Progenitor cell of endocrine pancreas (in vitro differentiated cells): ENCODE data around the gene FHOD3. TPM values are rescaled to one million over a fixed set of nuclear protein-coding genes. Genes with fewer than 3 reads are reported as not detected.
"Not testable (repeated sequence)": the region's sequence is repeated elsewhere in the genome, so short reads cannot be mapped to it uniquely, and the experiment has no call there.

ENCODE experiments used
- DNase-seq: peaks from one replicate; pipeline ENCODE4 v3.0.0; 2021; ENCODE audit warnings: low spot score; ENCODE audit not compliant: unreplicated experiment
- H3K27ac Mint-ChIP-seq: 2 replicates; pipeline ENCODE4 v1.8.0; 2021; ENCODE audit warnings: mild to moderate bottlenecking, moderate library complexity, mixed read lengths
- H3K27me3 Mint-ChIP-seq: 2 replicates; pipeline ENCODE4 v1.8.0; 2021; ENCODE audit warnings: mixed read lengths
- H3K36me3 Mint-ChIP-seq: 2 replicates; pipeline ENCODE4 v1.8.0; 2022; ENCODE audit warnings: mixed read lengths; ENCODE audit not compliant: insufficient read depth
- H3K4me1 Mint-ChIP-seq: 2 replicates; pipeline ENCODE4 v1.8.0; 2021; ENCODE audit warnings: low read depth, mixed read lengths
- H3K4me3 Mint-ChIP-seq: 2 replicates; pipeline ENCODE4 v1.8.0; 2021; ENCODE audit warnings: low read depth, mild to moderate bottlenecking, moderate library complexity, mixed read lengths
- H3K9me3 Mint-ChIP-seq: 2 replicates; pipeline ENCODE4 v1.8.0; 2021; ENCODE audit warnings: low read depth, mixed read lengths
- total RNA-seq: library from RNA; stranded (reverse); gene quantifications from 2 replicates; pipeline ENCODE4 v1.2.1, GENCODE V29; 2021
- TF ChIP-seq, protein P1 (sequence below): fragments of 200-600 bp; sonication (generic); IDR thresholded peaks from one replicate; pipeline ENCODE4 v1.5.0; 2021; ENCODE audit warnings: antibody characterized with exemption, mild to moderate bottlenecking; ENCODE audit not compliant: unreplicated experiment

The FHOD3 gene
- total RNA-seq, 1 donor from 2014 or later = 1.6 TPM

DNA sequence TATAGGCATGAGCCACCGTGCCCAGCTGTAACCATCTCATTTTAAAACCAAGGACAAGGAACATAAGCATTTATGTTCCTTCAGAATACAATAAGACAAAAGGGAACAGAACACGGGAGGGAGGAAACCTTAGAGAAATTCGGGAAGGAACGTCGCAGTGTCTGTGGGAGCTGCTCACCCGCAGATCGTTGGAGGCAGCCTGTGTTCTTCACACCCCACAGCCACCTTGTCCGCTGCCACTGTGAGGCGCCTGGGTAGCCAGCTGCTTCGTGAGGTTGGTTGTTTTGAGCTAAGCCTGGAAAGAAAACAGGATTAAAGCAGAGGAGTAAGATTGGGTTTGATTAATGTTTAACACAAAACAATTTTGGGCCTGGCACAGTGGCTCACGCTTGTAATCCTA is 250.0 kb downstream of the FHOD3 start:
- DNase-seq = no peak
- H3K4me3 Mint-ChIP-seq = no peak overlapping the region
- no peaks in the 10 kb centered on the region for H3K36me3 Mint-ChIP-seq
- H3K27ac Mint-ChIP-seq = no peak overlapping the region
- H3K9me3 Mint-ChIP-seq = peaks cover 11% of the 10 kb centered on the region
- peaks cover 3% of the 10 kb centered on the region for H3K27me3 Mint-ChIP-seq
- TF ChIP-seq, protein P1, sequence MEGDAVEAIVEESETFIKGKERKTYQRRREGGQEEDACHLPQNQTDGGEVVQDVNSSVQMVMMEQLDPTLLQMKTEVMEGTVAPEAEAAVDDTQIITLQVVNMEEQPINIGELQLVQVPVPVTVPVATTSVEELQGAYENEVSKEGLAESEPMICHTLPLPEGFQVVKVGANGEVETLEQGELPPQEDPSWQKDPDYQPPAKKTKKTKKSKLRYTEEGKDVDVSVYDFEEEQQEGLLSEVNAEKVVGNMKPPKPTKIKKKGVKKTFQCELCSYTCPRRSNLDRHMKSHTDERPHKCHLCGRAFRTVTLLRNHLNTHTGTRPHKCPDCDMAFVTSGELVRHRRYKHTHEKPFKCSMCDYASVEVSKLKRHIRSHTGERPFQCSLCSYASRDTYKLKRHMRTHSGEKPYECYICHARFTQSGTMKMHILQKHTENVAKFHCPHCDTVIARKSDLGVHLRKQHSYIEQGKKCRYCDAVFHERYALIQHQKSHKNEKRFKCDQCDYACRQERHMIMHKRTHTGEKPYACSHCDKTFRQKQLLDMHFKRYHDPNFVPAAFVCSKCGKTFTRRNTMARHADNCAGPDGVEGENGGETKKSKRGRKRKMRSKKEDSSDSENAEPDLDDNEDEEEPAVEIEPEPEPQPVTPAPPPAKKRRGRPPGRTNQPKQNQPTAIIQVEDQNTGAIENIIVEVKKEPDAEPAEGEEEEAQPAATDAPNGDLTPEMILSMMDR = no peak
- H3K4me1 Mint-ChIP-seq = peaks cover 3% of the 10 kb centered on the region

- not testable (repeated sequence) for H3K4me1 Mint-ChIP-seq, DNase-seq, H3K27ac Mint-ChIP-seq, H3K4me3 Mint-ChIP-seq, H3K27me3 Mint-ChIP-seq, H3K36me3 Mint-ChIP-seq
- peaks cover 13% of the 10 kb centered on the region for H3K9me3 Mint-ChIP-seq
Observed at GRCh38 chr18:36551274-36551673, 253.8 kb downstream of the FHOD3 start.

DNA sequence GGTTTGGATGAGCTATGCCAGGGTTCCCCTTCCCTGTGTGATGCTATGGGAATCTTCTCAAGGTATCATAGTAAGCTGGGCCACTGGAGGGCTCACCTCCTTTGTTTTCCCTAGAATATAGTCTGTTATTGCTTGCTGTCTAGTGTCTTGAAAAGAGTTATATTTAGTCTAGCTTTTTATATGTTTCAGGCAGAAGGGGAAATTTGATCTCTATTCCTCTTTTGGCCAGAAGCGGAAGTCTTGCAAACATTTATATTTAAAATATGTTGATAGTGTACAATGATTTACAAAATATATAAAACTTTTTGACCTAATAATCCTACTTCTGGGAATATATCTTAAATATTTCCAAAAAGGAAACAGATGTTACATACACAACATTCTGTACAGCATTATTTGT is 260.7 kb downstream of the FHOD3 start:
- Mint-ChIP-seq H3K27me3 (no peaks in the 10 kb centered on the region), H3K4me1 (no peaks in the 10 kb centered on the region), H3K9me3 (peaks cover 8% of the 10 kb centered on the region), H3K27ac (no peak overlapping the region), H3K4me3 (no peak overlapping the region), H3K36me3 (no peaks in the 10 kb centered on the region)
- TF ChIP-seq, protein P1 = no peak
- no peak for DNase-seq

DNA sequence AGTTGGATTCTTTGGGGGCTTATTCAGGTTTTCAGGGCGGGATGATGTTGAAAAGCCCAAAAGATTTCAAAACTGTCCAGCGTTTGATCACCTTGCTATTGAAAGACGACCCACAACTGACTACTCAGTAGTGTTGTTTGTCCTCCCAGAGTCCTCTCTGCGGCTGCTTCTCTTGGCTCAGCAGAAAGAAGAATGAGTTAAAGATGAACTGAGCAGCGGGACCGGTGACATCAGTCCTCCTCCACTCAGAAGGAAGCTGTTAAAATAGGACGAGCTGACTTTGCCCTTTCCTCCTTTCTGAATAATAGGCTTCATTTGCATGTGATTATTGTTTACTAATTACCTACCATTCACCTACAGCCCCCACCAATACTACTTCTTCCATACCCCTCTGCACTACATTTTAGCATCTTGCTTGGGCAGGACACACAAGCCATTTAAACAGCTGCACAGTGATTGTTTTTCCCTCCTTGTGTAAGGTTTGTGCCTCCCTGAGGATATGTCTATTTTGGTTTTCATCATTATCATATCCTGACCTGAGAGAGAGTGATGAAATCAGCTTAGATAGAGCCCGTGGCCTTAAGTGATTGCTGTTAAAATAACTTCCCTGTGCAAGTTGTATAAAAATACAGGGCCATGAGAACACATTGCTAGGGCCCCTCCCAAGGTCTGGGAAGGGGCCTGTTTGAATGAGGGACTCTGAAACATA is 261.8 kb downstream of the FHOD3 start:
- TF ChIP-seq, protein P1 = no peak
- Mint-ChIP-seq H3K36me3 (no peaks in the 10 kb centered on the region), H3K27ac (peak overlapping the region; percentile 45), H3K9me3 (peaks cover 6% of the 10 kb centered on the region), H3K27me3 (no peaks in the 10 kb centered on the region), H3K4me3 (no peak overlapping the region), H3K4me1 (no peaks in the 10 kb centered on the region)
- no peak for DNase-seq

GRCh38 chr18:36560187-36560586 is 262.7 kb downstream of the FHOD3 start:
- no peak for DNase-seq
- no peaks in the 10 kb centered on the region for H3K27me3 Mint-ChIP-seq
- TF ChIP-seq, protein P1 = no peak
- no peaks in the 10 kb centered on the region for H3K4me1 Mint-ChIP-seq
- H3K27ac Mint-ChIP-seq = no peak overlapping the region
- no peak overlapping the region for H3K4me3 Mint-ChIP-seq
- H3K36me3 Mint-ChIP-seq = no peaks in the 10 kb centered on the region
- H3K9me3 Mint-ChIP-seq = peaks cover 6% of the 10 kb centered on the region

DNA sequence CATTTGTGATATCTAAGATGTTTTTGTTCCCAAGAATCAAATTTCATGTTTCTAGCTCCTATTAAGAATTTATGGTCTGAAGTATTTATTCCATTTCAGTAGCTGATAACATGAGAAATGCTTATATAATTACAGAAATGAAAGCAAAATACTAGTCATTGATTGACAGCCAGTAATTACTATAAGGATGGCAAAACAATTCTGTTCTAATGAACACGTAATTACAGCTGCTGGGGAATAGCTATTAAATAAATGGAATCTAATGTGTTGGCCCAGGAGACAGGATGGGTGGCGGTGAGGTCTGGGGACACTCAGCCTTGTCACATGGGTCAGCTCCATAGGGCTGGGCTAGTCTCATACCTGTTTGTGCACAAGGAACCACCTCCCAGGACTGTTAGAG is 263.5 kb downstream of the FHOD3 start:
- no peaks in the 10 kb centered on the region for H3K27me3 Mint-ChIP-seq
- no peak overlapping the region for H3K4me3 Mint-ChIP-seq
- H3K9me3 Mint-ChIP-seq = peaks cover 6% of the 10 kb centered on the region
- no peak overlapping the region for H3K27ac Mint-ChIP-seq
- TF ChIP-seq, protein P1 = no peak
- H3K36me3 Mint-ChIP-seq = no peaks in the 10 kb centered on the region
- H3K4me1 Mint-ChIP-seq = no peaks in the 10 kb centered on the region
- DNase-seq = no peak
